Colonic mucosa (tissue), 4 donors: ENCODE data around the gene CCDC47. TPM values are rescaled to one million over a fixed set of nuclear protein-coding genes. Genes with fewer than 3 reads are reported as not detected.

Source experiments
- DNase-seq: peaks from one replicate; pipeline ENCODE4 v3.0.0-alpha.2; 2020
- H3K27ac ChIP-seq: fragments of 200-600 bp; one replicate; pipeline ENCODE4 v1.8.0; 2021
- H3K27me3 ChIP-seq: fragments of 200-600 bp; one replicate; pipeline ENCODE4 v1.8.0; 2021
- H3K36me3 ChIP-seq: fragments of 200-600 bp; one replicate; pipeline ENCODE4 v1.8.0; 2021
- H3K4me1 ChIP-seq: fragments of 200-600 bp; one replicate; pipeline ENCODE4 v1.8.0; 2021; ENCODE audit warnings: mild to moderate bottlenecking
- H3K4me3 ChIP-seq: fragments of 200-600 bp; one replicate; pipeline ENCODE4 v1.8.0; 2021
- H3K9ac ChIP-seq, 2 donors: one replicate each; pipeline ENCODE4 v1.7.0; 2013; ENCODE audit warnings: control low read depth in 2 of 2, low read depth in 2 of 2, low read length in 2 of 2
- H3K9me3 ChIP-seq: fragments of 200-600 bp; one replicate; pipeline ENCODE4 v1.8.0; 2021
- intact Hi-C: fragments of 100-400 bp; cut with DNase I; formaldehyde crosslinking; loops from one replicate; pipeline ENCODE4 v1.14.1; 2022
- total RNA-seq, 2 donors: library from RNA; stranded (reverse); fragmentation: NEBNext Ultra II Directional in 1 of 2; extraction: Animal tissue kit (Norgen Biotek cat#: 25700) in 1 of 2; gene quantifications; one replicate each; pipeline ENCODE4 v1.2.1, GENCODE V29; 2021
- TF ChIP-seq, protein P1 (sequence below): fragments of 200-600 bp; IDR thresholded peaks from one replicate; pipeline ENCODE4 v1.8.0; 2022; ENCODE audit warnings: antibody characterized with exemption, mild to moderate bottlenecking
- donor health status: healthy.
- donor health status: DM: no; HTN: no; CAD: no.
- donor health status: DM: no; HTN: no; CAD: no.

Gene CCDC47
- total RNA-seq, 2 donors from 2014 or later = 128 to 145 TPM

DNA sequence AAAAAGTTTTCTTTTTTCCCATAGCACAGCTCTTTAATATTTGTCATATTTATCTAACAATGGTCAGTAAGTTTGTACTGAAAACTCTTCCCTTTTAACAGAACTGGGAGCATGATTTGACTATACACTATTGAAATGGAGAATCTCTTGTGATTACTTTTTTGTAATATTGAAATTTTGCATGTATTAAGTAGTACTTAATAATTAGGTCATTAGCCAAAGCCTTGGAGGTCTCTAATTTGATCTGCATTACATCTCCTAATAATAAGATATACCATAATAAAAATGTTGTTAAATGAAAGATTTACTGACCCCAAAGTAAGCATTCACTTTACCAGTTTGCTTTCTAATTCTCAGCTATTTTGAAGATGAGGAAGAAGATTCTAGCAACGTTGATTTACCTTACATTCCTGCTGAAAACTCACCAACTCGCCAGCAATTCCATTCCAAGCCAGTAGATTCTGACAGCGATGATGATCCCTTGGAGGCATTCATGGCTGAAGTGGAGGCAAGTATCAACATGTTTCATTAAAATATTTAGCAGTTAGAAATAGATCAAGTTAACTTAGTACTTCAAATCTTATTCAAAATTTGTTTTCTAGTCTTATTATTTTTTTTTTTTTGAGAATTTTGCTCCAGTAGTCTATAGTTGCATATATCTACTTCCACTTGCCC, 18.8 kb upstream of the CCDC47 start:
- H3K27ac ChIP-seq = no peak overlapping the region
- no peaks in the 10 kb centered on the region for H3K27me3 ChIP-seq
- no peak for DNase-seq
- H3K9me3 ChIP-seq = no peaks in the 10 kb centered on the region
- peaks cover 25% of the 10 kb centered on the region for H3K36me3 ChIP-seq
- TF ChIP-seq, protein P1, sequence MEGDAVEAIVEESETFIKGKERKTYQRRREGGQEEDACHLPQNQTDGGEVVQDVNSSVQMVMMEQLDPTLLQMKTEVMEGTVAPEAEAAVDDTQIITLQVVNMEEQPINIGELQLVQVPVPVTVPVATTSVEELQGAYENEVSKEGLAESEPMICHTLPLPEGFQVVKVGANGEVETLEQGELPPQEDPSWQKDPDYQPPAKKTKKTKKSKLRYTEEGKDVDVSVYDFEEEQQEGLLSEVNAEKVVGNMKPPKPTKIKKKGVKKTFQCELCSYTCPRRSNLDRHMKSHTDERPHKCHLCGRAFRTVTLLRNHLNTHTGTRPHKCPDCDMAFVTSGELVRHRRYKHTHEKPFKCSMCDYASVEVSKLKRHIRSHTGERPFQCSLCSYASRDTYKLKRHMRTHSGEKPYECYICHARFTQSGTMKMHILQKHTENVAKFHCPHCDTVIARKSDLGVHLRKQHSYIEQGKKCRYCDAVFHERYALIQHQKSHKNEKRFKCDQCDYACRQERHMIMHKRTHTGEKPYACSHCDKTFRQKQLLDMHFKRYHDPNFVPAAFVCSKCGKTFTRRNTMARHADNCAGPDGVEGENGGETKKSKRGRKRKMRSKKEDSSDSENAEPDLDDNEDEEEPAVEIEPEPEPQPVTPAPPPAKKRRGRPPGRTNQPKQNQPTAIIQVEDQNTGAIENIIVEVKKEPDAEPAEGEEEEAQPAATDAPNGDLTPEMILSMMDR = no peak
- intact Hi-C loops = no loop called here
- H3K4me1 ChIP-seq = no peaks in the 10 kb centered on the region
- no peak overlapping the region for H3K9ac ChIP-seq
- H3K4me3 ChIP-seq = no peak overlapping the region

DNA sequence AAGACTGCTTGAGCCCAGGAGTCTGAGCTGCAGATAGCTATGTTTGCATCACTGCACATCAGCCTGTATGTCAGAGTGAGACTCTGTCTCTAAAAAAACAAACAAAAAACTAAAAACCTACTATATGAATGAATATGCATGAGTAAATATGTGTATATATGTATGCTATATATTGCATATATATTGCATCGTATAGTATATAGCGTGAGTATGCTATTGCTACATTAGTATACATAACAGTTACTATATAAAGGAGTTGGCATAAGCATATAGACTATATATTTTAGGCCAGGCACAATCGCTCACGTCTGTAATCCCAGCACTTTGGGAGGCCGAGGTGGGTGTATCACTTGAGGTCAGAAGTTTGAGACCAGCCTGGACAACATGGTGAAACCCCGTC, 16.7 kb upstream of the CCDC47 start:
- intact Hi-C loops = no loop called here
- DNase-seq = no peak

GRCh38 chr17:63786971-63787711, 13.7 kb upstream of the CCDC47 start:
- TF ChIP-seq, protein P1 = no peak
- H3K27ac ChIP-seq = no peak overlapping the region
- no peaks in the 10 kb centered on the region for H3K27me3 ChIP-seq
- H3K9ac ChIP-seq = no peak overlapping the region
- intact Hi-C loops = no loop called here
- H3K4me1 ChIP-seq = no peaks in the 10 kb centered on the region
- no peaks in the 10 kb centered on the region for H3K9me3 ChIP-seq
- peaks cover under 1% of the 10 kb centered on the region for H3K36me3 ChIP-seq
- DNase-seq = no peak
- no peak overlapping the region for H3K4me3 ChIP-seq

More for the DNA sequence above, 16.7 kb upstream of the CCDC47 start:
- no peak overlapping the region for H3K27ac ChIP-seq
- no peak overlapping the region for H3K9ac ChIP-seq
- H3K4me3 ChIP-seq = no peak overlapping the region
- no peaks in the 10 kb centered on the region for H3K27me3 ChIP-seq
- H3K4me1 ChIP-seq = no peaks in the 10 kb centered on the region
- TF ChIP-seq, protein P1 = no peak
- peaks cover 20% of the 10 kb centered on the region for H3K36me3 ChIP-seq
- H3K9me3 ChIP-seq = no peaks in the 10 kb centered on the region

- H3K27me3 ChIP-seq = no peaks in the 10 kb centered on the region
- H3K36me3 ChIP-seq = no peaks in the 10 kb centered on the region
- no peak overlapping the region for H3K27ac ChIP-seq
- H3K9me3 ChIP-seq = no peaks in the 10 kb centered on the region
- intact Hi-C loops = no loop called here
- H3K4me3 ChIP-seq = no peak overlapping the region
- DNase-seq = no peak
- TF ChIP-seq, protein P1 = no peak
- H3K4me1 ChIP-seq = no peaks in the 10 kb centered on the region
- H3K9ac ChIP-seq = no peak overlapping the region
Observed at GRCh38 chr17:63786117-63786516, 12.7 kb upstream of the CCDC47 start.

- Histone ChIP-seq H3K4me1 (no peaks in the 10 kb centered on the region), H3K27ac (no peak overlapping the region), H3K4me3 (no peak overlapping the region), H3K9me3 (no peaks in the 10 kb centered on the region), H3K9ac (no peak overlapping the region), H3K27me3 (no peaks in the 10 kb centered on the region), H3K36me3 (no peaks in the 10 kb centered on the region)
- intact Hi-C loops = no loop called here
- no peak for DNase-seq
- TF ChIP-seq, protein P1 = no peak
Observed at GRCh38 chr17:63785556-63785955, 12.2 kb upstream of the CCDC47 start.
